A549 (cell line): Measurements from ENCODE around the gene DYRK1A. TPM values are rescaled to one million over a fixed set of nuclear protein-coding genes. Genes with fewer than 3 reads are reported as not detected.

Experiments
- ATAC-seq, 2 experiments: fragments of 200-7000 bp in 1 of 2; fragments of >200 bp in 1 of 2; cut with Nextera tagmentation in 1 of 2; cut with Tn5 transposase in 1 of 2; 3 replicates each; pipeline versions ENCODE4 v1.8.0 to v1.9.1; 2018 to 2020; ENCODE audit warnings: mild to moderate bottlenecking in 1 of 2, moderate library complexity in 1 of 2
- CTCF ChIA-PET: fragments of 300-600 bp; sonication (Branson Sonifier 250); formaldehyde crosslinking; extraction: SDS; loops from one replicate; lab custom pipeline; 2021; ENCODE audit warnings: antibody characterized with exemption, inconsistent platforms; lab: Yijun Ruan, JAX
- POLR2A ChIA-PET: fragments of 350-600 bp; formaldehyde crosslinking; extraction: SDS; loops from one replicate; lab custom pipeline; 2021; ENCODE audit warnings: antibody characterized with exemption, inconsistent platforms; lab: Yijun Ruan, JAX
- DNase-seq, 2 experiments: peaks; one replicate each; pipeline versions ENCODE4 v3.0.0 to v3.0.0-alpha.2; 2011 to 2016; ENCODE audit warnings: low read depth in 1 of 2, low spot score in 1 of 2
- FAIRE-seq: peaks from 2 replicates; lab custom pipeline; 2011; peaks lifted over from hg19 to GRCh38; lab: Jason Lieb, UNC
- H3K27ac ChIP-seq, 2 experiments: fragments of >200 bp; sonication (Bioruptor Twin); formaldehyde crosslinking; 3 replicates each; pipeline ENCODE4 v1.5.1; 2016 to 2017
- H3K4me1 ChIP-seq: fragments of >200 bp; sonication (Bioruptor Twin); formaldehyde crosslinking; 3 replicates; pipeline ENCODE4 v1.6.1; 2016
- H3K4me2 ChIP-seq: fragments of >200 bp; sonication (Bioruptor Twin); formaldehyde crosslinking; 3 replicates; pipeline ENCODE4 v1.6.1; 2016
- H3K4me3 ChIP-seq: fragments of >200 bp; sonication (Bioruptor Twin); formaldehyde crosslinking; 3 replicates; pipeline ENCODE4 v1.5.1; 2016
- H3K9me3 ChIP-seq: fragments of >200 bp; sonication (Bioruptor Twin); formaldehyde crosslinking; 3 replicates; pipeline ENCODE4 v1.6.1; 2016
- BHLHE40 ChIP-seq: IDR thresholded peaks from 2 replicates; pipeline ENCODE4 v1.6.1; 2012; ENCODE audit warnings: low read depth, low read length, inconsistent platforms
- CEBPB ChIP-seq, 2 experiments: fragments of >200 bp in 1 of 2; sonication (Bioruptor Twin) in 1 of 2; formaldehyde crosslinking in 1 of 2; IDR thresholded peaks; 2 replicates each; pipeline ENCODE4 v1.6.1; 2012 to 2016
- CHD2 ChIP-seq: fragments of 150-350 bp; IDR thresholded peaks from 2 replicates; pipeline ENCODE4 v1.6.1; 2014; ENCODE audit warnings: low read length; ENCODE audit not compliant: partially characterized antibody
- E2F6 ChIP-seq: IDR thresholded peaks from 2 replicates; pipeline ENCODE4 v1.6.1; 2012; ENCODE audit warnings: low read depth, borderline replicate concordance
- EHF ChIP-seq: fragments of 250-450 bp; sonication (Bioruptor Pico); IDR thresholded peaks from 2 replicates; pipeline ENCODE4 v1.5.0; 2020; ENCODE audit warnings: mild to moderate bottlenecking
- ESRRA ChIP-seq: fragments of 150-350 bp; IDR thresholded peaks from 2 replicates; pipeline ENCODE4 v1.6.1; 2014; ENCODE audit warnings: mild to moderate bottlenecking, low read length, borderline replicate concordance
- FOSL2 ChIP-seq, 2 experiments: fragments of 450-650 bp in 1 of 2; fragments of >200 bp in 1 of 2; sonication (Bioruptor Twin) in 1 of 2; formaldehyde crosslinking; IDR thresholded peaks; 2 replicates each; pipeline versions ENCODE4 v1.5.0 to v1.6.1; 2016 to 2020; ENCODE audit warnings: mild to moderate bottlenecking in 1 of 2, moderate library complexity in 1 of 2
- HDAC2 ChIP-seq: fragments of 200-600 bp; sonication (generic); IDR thresholded peaks from 2 replicates; pipeline ENCODE4 v1.6.1; 2016
- HEYL ChIP-seq: fragments of 250-450 bp; sonication (Bioruptor Pico); IDR thresholded peaks from 2 replicates; pipeline ENCODE4 v1.8.0; 2021; ENCODE audit warnings: mild to moderate bottlenecking, moderate library complexity
- JUN ChIP-seq, 2 experiments: fragments of >200 bp; sonication (Bioruptor Twin); formaldehyde crosslinking; IDR thresholded peaks; 2 replicates in 1 of 2; 3 replicates in 1 of 2; pipeline ENCODE4 v1.6.1; 2016 to 2017
- MAFK ChIP-seq: fragments of 450-650 bp; IDR thresholded peaks from 2 replicates; pipeline ENCODE4 v1.6.1; 2014; ENCODE audit not compliant: partially characterized antibody
- NFE2L2 ChIP-seq: fragments of 150-350 bp; conservative IDR thresholded peaks from 2 replicates; pipeline ENCODE4 v1.6.1; 2014; ENCODE audit warnings: low read length
- NR3C1 ChIP-seq: fragments of >200 bp; sonication (Bioruptor Twin); formaldehyde crosslinking; IDR thresholded peaks from 3 replicates; pipeline ENCODE4 v1.6.1; 2017
- PBX3 ChIP-seq: IDR thresholded peaks from 2 replicates; pipeline ENCODE4 v1.6.1; 2012
- RNF2 ChIP-seq: fragments of 200-600 bp; sonication (generic); IDR thresholded peaks from 2 replicates; pipeline ENCODE4 v1.6.1; 2016; ENCODE audit warnings: low read depth, mild to moderate bottlenecking, antibody characterized with exemption, moderate library complexity, borderline replicate concordance
- SMC3 ChIP-seq: fragments of >200 bp; sonication (Bioruptor Twin); formaldehyde crosslinking; IDR thresholded peaks from 3 replicates; pipeline ENCODE4 v1.6.1; 2018; ENCODE audit warnings: inconsistent platforms
- WGBS: methylation state at CpG from one replicate; pipeline ENCODE4 v1.1.6; 2017; ENCODE audit errors: missing lambda C conversion rate; 5-methylcytosine and 5-hydroxymethylcytosine counted together
- polyA plus RNA-seq, 4 experiments: library from polyadenylated mRNA; depleted of rRNA in 3 of 4; stranded (reverse); fragments of >200 nt; fragmentation: RNase III in 1 of 4; extraction: RNeasy Plus Mini Kit Qiagen cat#74134 plus additional on column Dnase treatment in 1 of 4; gene quantifications; 2 replicates in 3 of 4; 3 replicates in 1 of 4; pipeline ENCODE4 v1.2.3, GENCODE V29; 2011 to 2017

The DYRK1A gene
- polyA plus RNA-seq, 2 of the 4 experiments (the other 2 are of a cell fraction): 12.7 to 29.4 TPM

GRCh38 chr21:37508341-37508740 lies 141.8 kb downstream of the DYRK1A start:
- H3K4me3 ChIP-seq: no peak overlapping the region
- ChIA-PET POLR2A (no interaction called here), CTCF (no interaction called here)
- no peak for ATAC-seq
- peaks cover 5% of the 10 kb centered on the region; the same call in 2 of the 3 replicates for H3K4me1 ChIP-seq
- no peak overlapping the region for H3K27ac ChIP-seq
- TF ChIP-seq HEYL (CRISPR knock-in tag): no peak
- no peak for TF ChIP-seq CEBPB (IDR thresholded peaks at IDR 0.05)
- no peak for TF ChIP-seq RNF2
- no peak for FAIRE-seq
- no peak overlapping the region for H3K4me2 ChIP-seq
- H3K9me3 ChIP-seq: no peaks in the 10 kb centered on the region
- DNase-seq: no peak
- 96% methylated on average over 7 of the region's 10 CpGs for WGBS

GRCh38 chr21:37509802-37510393 lies 143.3 kb downstream of the DYRK1A start:
- Histone ChIP-seq H3K4me3 (no peak overlapping the region), H3K27ac (no peak overlapping the region), H3K4me1 (peaks cover 11% of the 10 kb centered on the region; the same call in 2 of the 3 replicates), H3K4me2 (no peak overlapping the region), H3K9me3 (no peaks in the 10 kb centered on the region)
- ChIA-PET CTCF (interaction anchor here (1.2 kb wide), 1 partner anchor 13 kb away, joined by 5 read pairs; no protein-coding TSS in a partner anchor), POLR2A (no interaction called here)
- 77% methylated on average over 5 of the region's 5 CpGs for WGBS
- FAIRE-seq (no peak), DNase-seq (no peak), ATAC-seq (no peak)
- no peak for TF ChIP-seq FOSL2 (IDR thresholded peaks at IDR 0.05)
- peak; percentile 14; the same call in 1 of the 2 replicates for TF ChIP-seq FOSL2 (CRISPR knock-in tag; IDR thresholded peaks at IDR 0.05)
- no peak for TF ChIP-seq BHLHE40

GRCh38 chr21:37511848-37512247 lies 145.3 kb downstream of the DYRK1A start:
- CTCF ChIA-PET: interaction anchor here (0.6 to 1.6 kb wide), 3 partner anchors 9 to 1878 kb away, joined by 3 to 8 read pairs (median 6); no protein-coding TSS in a partner anchor
- DNase-seq (no peak), ATAC-seq (no peak), FAIRE-seq (no peak)
- Histone ChIP-seq H3K4me1 (peaks cover 11% of the 10 kb centered on the region; the same call in 2 of the 3 replicates), H3K4me3 (no peak overlapping the region), H3K9me3 (no peaks in the 10 kb centered on the region), H3K27ac (no peak overlapping the region), H3K4me2 (no peak overlapping the region)
- WGBS: over 99% methylated on average over 5 of the region's 5 CpGs
- POLR2A ChIA-PET: interaction anchor here (1.1 kb wide), 1 partner anchor 52 kb away, joined by 5 read pairs; no protein-coding TSS in a partner anchor
- TF ChIP-seq MAFK (no peak), PBX3 (no peak), HDAC2 (no peak), JUN (IDR thresholded peaks at IDR 0.05) (no peak), NR3C1 (no peak), NFE2L2 (no peak), E2F6 (no peak), ESRRA (no peak), SMC3 (no peak), CHD2 (no peak)

GRCh38 chr21:37513383-37513782 lies 146.8 kb downstream of the DYRK1A start:
- ATAC-seq: no peak
- DNase-seq: no peak
- no peak overlapping the region for H3K4me2 ChIP-seq
- 96% methylated on average over 3 of the region's 3 CpGs for WGBS
- FAIRE-seq: no peak
- ChIA-PET POLR2A (no interaction called here), CTCF (no interaction called here)
- peaks cover 11% of the 10 kb centered on the region; the same call in 2 of the 3 replicates for H3K4me1 ChIP-seq
- H3K27ac ChIP-seq: no peak overlapping the region
- no peaks in the 10 kb centered on the region for H3K9me3 ChIP-seq
- H3K4me3 ChIP-seq: no peak overlapping the region
- no peak for TF ChIP-seq EHF (CRISPR knock-in tag)
